Neural cell (in vitro differentiated cells): Measurements from ENCODE around the gene DISP2.

ENCODE experiments used
- CTCF ChIP-seq: fragments of 450-650 bp; IDR thresholded peaks from 2 replicates; pipeline ENCODE4 v1.5.1; 2014; ENCODE audit warnings: antibody characterized with exemption, mild to moderate bottlenecking, moderate library complexity; ENCODE audit not compliant: poor library complexity, severe bottlenecking
- MXI1 ChIP-seq: fragments of 450-650 bp; conservative IDR thresholded peaks from 2 replicates; pipeline ENCODE4 v1.6.1; 2014; ENCODE audit warnings: antibody characterized with exemption, mild to moderate bottlenecking; ENCODE audit not compliant: poor library complexity, severe bottlenecking
- POLR2AphosphoS5 ChIP-seq: IDR thresholded peaks from 2 replicates; pipeline ENCODE4 v1.6.1; 2012
- RAD21 ChIP-seq: fragments of 450-650 bp; conservative IDR thresholded peaks from 2 replicates; pipeline ENCODE4 v1.6.1; 2014; ENCODE audit warnings: antibody characterized with exemption, mild to moderate bottlenecking, moderate library complexity
- REST ChIP-seq: IDR thresholded peaks from 2 replicates; pipeline ENCODE4 v1.6.1; 2012; ENCODE audit warnings: borderline replicate concordance
- SMC3 ChIP-seq: fragments of 450-650 bp; conservative IDR thresholded peaks from 2 replicates; pipeline ENCODE4 v1.6.1; 2014; ENCODE audit warnings: antibody characterized with exemption, mild to moderate bottlenecking, moderate library complexity; ENCODE audit not compliant: poor library complexity
- TAF1 ChIP-seq: IDR thresholded peaks from 2 replicates; pipeline ENCODE4 v1.6.1; 2012; ENCODE audit warnings: low read depth

DNA sequence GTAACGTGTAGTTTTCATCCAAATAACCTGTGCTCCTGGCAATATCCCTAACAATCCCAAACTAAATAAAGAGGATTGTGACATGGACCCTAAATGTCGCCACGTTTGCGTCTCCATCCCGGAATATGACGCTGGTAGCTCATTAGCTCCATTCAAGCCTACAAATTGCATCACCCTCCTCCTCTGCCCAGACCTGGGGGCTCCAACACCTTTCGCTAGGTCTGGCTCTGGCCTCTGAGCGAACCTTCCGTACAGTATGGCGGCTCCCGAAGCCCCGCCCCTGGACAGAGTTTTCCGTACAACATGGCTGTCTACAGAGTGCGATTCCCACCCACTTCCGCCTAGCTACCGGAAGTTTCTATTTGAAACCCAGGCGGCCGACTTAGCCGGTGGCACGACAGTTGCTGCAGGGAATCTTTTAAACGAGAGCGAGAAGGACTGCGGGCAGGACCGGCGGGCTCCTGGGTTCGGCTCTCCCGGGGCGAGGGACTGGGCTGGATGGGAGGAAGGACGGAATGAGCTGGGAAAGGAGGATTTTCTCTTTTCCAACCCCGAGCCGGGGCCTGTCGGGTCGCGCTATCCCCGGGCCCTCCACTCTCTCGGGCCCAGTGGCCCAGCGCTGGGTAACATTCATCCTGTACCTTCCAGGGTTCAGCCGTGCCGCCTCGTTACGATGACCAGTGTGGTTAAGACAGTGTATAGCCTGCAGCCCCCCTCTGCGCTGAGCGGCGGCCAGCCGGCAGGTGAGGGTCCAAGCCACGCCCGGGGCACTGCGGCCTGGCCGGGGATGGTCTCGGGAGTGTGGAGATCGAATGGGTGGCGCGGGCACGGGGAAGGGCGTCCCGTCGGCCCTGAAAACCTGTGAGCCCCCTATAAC is 24.8 kb downstream of the DISP2 start, which contains the start of gene KNSTRN:
- TF ChIP-seq CTCF, result peak; percentile 16
- TF ChIP-seq RAD21, result peak; percentile 39
- TF ChIP-seq MXI1, result peak; percentile 84
- TF ChIP-seq SMC3, result peak; percentile 56
- peak; percentile 85 for TF ChIP-seq POLR2AphosphoS5
- peak; percentile 42 for TF ChIP-seq TAF1
- peak; percentile 66 for TF ChIP-seq REST
